SK-N-MC (cell line): ENCODE measurements around the gene SH3BP5.

ENCODE experiments used
- EZH2 ChIP-seq: fragments of 200-600 bp; sonication (generic); IDR thresholded peaks from one replicate; pipeline ENCODE4 v1.6.1; 2017; ENCODE audit warnings: antibody characterized with exemption
- POLR2AphosphoS5 ChIP-seq: IDR thresholded peaks from 2 replicates; pipeline ENCODE4 v1.6.1; 2012; ENCODE audit warnings: mild to moderate bottlenecking, low read depth, low read length, borderline replicate concordance

GRCh38 chr3:15377961-15378791 is 45.8 kb upstream of the SH3BP5 start:
- TF ChIP-seq POLR2AphosphoS5 (no peak), EZH2 (no peak)
